ENCODE data around the gene PFKFB3.
"Not testable (repeated sequence)": the region's sequence is repeated elsewhere in the genome, so short reads cannot be mapped to it uniquely, and the experiment has no call there.

The PFKFB3 gene

DNA sequence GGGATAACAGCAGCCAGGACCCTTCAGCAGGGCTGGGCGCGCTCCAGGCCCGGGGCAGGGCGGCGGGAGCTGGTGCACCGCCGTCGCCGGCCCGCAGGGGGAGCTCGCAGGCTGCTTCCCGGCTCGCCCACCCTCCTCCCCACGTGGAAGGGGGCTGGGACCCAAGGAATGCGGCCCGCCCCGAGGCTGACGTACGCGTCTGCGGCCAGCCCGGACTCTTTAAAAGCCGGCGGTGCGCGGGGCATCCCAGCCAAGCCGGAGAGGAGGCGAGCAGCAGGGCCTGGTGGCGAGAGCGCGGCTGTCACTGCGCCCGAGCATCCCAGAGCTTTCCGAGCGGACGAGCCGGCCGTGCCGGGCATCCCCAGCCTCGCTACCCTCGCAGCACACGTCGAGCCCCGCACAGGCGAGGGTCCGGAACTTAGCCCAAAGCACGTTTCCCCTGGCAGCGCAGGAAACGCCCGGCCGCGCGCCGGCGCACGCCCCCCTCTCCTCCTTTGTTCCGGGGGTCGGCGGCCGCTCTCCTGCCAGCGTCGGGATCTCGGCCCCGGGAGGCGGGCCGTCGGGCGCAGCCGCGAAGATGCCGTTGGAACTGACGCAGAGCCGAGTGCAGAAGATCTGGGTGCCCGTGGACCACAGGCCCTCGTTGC is at the start of gene PFKFB3:
Gene PFKFB3 (plus strand): TSS at position 249 of the 647 bp plus-strand sequence. CDS start 329 bp downstream, at position 578.
- no peak for DNase-seq (ENCODE audit: low read depth)

DNA sequence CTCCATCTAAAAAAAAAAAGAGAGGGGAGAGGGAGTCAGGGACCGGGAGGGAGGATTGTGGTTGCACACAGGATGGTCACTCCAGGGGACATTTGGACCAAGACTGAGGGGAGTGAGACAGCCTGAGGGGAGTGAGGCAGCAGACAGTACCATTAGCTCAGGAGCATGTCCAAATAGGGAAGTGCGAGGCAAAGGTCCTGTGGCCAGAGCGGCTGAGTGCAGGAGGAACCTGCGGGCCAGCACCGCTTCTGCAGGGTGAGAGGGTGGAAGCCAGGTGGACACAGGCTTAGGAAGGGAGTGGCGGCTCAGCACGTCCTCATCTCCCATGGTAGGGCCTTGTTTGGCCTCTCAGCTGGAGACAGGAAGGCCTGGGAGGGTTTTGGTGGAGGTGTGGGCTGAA is 48.9 kb upstream of the PFKFB3 start:
- DNase-seq (ENCODE audit: low read depth), result no peak

DNA sequence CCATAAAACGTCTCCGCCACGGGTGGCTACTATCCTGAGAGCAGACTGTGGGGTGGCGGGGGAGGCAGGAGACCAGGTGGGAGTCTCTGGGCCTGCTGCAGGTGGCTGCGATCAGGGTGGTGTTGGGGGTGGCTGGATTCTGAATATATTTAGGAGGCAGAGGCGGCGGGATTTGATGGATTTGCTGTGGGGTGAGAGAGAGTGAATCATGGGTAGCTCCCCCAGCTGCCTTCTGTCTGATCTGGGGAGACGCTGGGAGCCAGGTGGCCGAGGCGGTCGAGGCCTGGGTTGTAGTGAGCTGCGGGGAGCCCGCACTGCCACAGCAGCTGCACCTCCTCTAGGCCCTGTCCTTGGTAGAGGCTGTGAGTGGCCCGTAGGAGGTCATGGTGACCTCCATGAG is 48.2 kb upstream of the PFKFB3 start:
- no peak for DNase-seq (ENCODE audit: low read depth)

DNA sequence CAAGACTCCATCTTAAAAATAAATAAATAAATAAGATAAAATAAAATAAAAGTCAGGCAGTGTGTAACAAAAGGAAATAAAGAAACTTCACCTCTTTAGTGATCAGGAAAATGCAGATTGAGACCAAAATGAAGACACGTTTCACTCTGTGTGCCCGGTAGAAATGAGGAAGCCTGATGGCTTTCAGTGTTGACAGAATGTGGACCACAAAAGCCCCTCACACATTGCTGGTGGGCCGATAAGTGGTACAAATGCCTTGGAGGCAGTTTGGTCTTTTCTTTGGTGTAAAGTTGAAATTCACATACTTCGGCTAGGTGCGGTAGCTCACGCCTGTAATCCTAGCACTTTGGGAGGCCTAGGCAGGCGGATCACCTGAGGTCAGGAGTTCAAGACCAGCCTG is 44.5 kb upstream of the PFKFB3 start:
- DNase-seq (ENCODE audit: low read depth), result no peak

DNA sequence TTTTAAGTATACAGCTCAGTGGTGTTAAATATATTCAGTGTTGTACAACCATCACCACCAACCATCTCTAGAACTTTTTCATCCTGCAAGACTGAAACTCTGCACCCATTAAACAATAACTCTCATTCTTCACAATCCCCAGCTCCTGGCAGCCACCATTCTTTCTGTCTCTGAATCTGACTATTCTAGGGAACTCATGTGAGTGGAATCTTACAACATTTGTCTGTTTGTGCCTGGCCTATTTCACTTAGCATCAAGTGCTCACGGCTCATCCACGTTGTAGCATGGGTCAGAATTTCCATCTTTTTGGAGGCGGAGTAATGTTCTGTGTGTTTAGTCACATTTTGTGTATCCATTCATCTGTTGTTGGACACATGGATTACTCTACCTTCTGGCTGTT is 40.8 kb upstream of the PFKFB3 start:
- DNase-seq (ENCODE audit: low read depth), result no peak

DNA sequence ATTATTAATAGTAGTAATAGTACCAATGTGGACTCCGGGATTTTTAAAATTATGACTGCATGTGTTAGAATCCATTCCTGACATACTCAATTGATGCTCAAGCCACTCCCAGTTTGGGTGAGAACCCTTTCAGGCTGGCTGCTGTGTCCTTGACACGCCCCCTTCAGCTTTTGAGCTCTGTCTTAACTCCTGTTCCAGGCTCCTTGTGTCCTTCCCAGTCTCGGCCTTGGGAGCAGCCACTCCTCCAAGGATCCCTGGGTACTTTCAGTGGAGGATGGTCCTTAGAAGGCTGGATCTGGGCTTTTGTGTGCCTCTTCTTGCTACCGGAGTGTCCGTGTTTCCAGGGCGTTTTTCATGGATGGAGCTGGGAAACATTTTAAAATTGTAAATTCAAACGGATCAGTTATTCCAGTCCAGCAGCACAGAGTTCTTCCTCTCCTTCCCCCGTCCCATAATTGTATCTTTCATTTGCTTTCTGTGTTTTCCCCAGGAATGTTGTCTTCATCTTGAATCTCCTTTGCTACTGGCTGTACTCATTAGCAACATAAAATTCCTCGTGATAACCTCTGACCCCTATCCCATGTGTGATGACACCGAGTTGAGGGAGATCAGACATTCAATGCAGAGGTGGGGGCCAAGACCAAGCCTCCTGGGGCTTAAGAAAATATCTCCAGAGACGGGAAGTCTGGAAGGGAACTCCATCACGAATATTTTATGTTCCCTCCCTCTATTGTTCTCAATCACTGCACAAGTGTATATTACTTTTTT is 40.0 kb upstream of the PFKFB3 start:
- no peak for DNase-seq (ENCODE audit: low read depth)

DNA sequence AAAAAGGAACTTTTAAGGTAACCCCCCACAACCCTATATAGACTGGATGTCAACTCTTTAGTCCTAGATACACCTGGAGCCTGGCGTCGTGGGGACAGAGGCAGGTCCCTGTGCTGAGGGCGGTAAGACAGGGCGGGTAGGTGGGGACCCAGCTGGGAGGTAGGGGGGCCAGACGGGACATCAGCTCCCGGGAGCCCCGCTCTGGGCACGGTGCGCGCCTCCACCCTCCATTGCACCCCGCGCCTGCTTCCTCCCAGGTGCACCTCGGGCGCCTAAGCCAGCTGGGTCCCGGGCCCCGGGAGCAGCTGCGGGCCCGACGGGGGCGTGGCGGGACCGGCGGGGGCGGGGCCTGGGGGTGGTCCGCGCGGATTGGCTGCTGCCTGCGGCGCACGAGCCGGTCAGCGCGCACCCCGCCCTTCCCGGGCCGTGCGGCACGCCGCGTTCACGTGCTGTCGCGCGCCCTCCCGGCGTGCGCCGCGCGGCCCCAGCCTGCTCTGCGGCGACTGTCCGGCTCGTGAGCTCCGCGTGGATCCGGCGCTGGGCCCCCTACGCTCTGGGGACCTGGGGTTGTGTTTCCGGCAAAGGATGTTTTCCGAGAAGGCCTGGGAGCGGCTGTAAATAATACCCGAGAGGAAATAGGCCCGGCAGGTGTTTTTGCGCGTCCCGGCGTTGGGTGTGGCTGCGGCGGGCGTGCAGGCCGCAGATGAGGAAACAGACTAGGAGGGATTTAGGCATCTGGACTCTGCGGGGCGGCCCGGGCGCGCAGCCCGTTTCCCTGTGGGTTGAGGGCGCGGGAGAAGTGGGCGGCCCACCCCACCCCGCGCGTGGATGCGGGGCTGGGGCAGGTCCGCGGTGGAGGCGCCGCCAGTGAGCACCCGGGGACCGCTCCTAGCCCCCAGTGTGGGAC is 39.1 kb upstream of the PFKFB3 start:
- peak; percentile 24 for DNase-seq (ENCODE audit: low read depth)

DNA sequence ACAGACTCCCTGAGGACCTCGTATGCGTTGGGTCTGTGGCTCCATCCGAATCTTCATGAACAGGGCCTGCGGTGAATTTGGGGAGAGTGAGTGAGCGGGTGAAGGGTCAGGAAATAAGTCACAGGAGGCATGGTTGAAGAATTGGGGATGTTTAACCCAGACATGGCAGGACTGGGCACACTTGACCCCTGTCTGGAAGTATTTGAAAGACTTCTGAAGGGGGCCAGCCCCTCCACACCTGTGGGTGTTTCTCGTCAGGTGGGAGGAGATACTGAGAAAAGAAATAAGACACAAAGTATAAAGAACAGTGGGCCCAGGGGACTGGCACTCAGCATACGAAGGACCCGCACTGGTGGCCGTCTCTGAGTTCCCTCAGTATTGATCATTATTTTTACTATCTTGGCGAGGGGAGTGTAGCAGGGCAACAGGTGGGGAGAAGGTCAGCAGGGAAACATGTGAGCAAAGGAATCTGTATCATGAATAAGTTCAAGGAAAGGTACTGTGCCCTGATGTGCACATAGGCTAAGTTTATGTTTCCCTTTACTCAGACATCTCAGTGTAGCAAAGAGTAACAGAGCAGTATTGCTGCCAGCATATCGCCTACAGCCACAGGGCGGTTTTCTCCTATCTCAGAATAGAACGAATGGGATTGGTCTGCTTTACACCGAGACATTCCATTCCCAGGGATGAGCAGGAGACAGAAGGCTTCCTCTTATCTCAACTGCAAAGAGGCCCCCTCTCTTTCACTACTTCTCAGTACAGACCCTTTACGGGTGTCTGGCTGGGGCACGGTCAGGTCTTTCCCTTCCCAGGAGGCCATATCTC is 38.2 kb upstream of the PFKFB3 start:
- DNase-seq (ENCODE audit: low read depth), result no peak

DNA sequence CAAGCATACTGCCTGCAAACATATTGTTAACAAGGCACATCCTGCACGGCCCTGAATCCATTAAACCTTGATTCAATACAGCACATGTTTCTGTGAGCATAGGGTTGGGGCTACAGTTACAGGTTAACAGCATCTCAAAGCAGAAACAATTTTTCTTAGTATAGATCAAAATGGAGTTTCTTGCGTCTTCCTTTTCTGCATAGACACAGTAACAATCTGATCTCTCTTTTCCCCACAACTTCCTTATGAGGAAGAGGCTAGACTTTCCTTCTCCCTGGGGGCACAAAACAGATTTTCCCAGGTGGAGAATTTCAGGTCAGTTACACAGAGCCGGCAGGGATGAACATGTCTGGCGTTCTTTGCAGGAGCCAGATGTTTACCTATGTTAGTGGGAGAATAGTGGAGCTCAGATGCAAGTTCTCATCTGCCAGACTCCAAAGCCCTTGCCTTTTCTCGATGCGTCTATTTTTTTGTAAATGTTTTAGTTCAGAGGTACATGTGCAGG is 37.5 kb upstream of the PFKFB3 start:
- no peak for DNase-seq (ENCODE audit: low read depth)

DNA sequence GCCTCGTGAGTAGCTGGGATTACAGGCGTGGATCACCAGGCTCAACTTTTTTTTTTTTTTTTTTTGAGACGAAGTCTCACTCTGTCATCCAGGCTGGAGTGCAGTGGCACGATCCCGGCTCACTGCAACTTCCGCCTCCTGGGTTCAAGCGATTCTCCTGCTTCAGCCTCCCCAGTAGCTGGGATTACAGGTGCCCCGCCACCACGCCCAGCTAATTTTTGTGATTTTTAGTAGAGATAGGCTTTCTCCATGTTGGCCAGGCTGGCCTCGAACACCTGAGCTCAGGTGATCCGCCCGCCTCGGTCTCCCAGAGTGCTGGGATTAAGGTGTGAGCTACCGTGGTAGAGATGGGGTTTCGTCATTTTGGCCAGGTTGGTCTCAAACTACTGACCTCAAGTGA is 36.8 kb upstream of the PFKFB3 start:
- DNase-seq (ENCODE audit: low read depth), result not testable (repeated sequence)

DNA sequence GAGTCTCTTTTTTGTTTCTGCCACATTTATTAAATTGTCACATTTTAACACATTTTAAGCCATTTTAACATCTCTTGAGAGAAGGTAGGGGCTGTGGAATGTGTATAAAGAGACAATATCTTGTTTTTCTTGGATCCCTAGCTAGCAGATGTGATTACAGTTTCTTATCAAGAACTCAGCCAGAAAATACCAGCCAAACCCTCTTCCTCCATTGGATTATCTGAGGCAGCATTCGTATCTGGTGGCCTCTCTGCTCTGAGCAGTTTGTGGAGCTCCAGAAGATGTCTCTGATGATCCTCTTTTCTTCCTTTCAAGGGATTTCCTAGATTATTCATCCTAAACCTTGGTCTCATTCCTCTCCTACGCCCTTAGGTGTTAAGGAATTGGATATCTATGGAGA is 35.3 kb upstream of the PFKFB3 start:
- no peak for DNase-seq (ENCODE audit: low read depth)

DNA sequence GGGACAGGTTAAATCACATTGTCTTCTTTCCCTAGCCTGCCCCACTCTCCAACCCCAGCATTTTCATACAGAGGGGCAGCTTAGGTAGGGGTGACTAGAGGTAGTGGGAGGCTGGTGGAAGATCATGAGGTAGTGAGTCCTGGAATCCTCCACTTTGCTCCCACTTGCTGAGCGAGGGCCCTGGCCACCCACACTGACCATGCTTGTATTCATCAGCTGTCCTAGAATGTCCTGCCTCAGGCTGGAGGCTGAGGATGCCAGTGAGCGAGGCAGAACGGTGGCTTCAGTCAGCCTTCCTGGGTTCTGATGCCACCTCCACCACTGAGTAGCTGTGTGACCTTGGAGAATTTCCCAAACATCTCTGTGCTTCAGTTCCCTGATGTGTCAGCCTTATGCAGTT is 34.6 kb upstream of the PFKFB3 start:
- DNase-seq (ENCODE audit: low read depth), result no peak

DNA sequence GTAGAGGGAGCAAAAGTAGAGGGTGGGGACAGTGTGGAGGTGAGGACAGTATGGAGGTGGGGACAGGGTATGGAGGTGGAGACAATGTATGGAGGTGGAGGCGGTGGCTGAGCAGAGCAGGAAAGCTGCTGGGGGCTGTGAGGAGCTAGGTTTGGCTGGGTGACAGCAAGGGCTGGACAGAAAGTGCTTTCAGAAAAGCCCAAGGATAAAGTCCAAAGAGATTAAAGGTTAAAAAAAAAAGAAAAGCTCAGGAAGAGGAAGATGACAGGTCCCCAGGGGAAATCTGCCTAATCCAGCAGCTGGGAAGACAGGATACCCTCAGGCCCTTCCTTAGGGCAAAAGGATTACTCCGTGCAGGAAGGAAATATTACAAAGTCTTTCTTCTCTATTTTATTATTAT is 32.1 kb upstream of the PFKFB3 start:
- no peak for DNase-seq (ENCODE audit: low read depth)

DNA sequence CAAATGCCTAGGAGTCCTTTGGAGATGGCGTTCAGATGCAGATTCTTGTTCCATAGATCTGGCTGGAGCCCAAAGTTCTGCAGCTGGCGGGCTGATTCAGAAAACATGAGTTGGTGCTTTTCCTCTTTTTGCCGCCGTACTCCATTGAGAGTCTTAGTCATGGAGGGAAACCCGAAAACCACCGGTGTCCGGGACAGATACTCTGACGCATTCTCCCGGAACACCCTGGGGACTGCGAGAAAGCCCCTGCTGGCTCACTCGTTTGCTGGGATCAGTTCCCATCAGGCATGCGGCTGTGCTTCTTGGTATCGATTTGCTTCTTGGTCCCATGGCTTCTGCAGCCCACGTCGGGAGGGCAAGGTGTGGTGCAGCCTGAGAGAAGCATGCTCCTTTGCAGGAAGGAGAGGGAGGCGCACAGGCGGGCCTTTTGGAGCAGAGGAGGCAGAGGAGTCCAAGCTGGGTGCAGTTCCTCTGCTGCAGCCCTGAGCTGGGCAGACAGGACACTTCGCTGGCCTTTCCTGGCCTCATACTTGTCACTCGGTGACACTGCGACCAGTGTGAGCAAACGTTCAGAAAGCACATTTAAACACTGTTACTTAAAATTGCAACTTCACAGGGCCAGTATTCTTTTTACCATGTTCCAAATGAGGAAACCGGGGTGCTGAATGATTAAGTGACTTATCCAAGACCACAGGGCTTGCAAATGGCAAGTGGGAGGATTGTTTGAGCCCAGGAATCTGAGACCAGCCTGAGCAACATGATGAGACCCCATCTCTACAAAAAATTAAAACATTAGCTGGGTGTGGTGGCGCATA is 30.6 kb upstream of the PFKFB3 start:
- peak; percentile 74 for DNase-seq (ENCODE audit: low read depth)

DNA sequence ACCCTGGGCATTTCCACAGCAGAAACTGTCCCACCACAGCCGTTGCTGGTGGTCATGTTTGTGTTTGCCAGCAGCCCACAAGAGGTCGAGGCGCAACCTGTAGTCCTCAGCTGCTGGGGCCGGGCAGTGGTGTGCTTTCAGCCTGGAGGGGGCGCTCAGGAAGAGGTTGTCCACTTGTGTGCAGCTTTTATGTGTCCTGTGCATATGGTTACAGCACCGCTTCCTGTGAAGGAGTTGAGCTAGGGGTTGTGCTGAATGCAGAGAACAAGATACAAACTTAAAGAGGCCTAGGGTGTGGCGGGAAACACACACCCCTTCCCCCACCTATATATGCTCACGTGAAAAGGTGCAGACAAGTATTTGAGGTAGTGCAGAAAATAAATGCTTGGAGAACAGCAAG is 29.5 kb upstream of the PFKFB3 start:
- DNase-seq (ENCODE audit: low read depth), result no peak

DNA sequence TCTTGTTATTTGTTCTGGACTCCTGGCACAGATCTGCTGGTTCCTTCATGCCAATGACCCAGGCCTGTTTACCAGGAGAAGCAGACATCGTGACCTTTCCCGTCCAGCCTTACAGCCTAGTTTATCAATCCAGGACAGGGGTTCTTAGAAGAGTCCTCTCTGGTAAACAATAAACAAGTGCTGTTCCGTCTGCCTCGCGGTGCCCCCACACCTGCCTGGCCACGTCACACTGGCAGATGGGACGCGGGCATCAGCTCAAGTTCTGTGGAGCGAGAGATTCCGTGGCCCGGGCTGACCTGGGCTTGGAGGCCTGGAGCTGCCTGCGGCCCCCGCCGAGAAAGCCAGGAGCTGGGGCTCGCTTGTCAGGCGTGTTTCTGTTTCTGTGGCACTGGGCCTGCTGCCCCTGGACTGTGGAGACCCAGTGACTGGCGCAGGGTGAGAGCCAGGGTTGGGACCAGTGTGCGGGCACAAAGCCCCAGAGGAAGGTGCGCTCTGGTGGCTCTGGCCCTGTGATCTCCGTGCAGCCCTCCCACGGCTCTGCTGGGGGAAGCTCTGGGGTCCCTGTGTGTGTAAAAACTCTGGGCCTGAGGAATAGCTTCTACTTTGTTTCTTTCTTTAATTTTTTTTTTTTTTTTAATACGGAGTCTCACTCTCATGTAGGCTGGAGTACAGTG is 28.4 kb upstream of the PFKFB3 start:
- no peak for DNase-seq (ENCODE audit: low read depth)

DNA sequence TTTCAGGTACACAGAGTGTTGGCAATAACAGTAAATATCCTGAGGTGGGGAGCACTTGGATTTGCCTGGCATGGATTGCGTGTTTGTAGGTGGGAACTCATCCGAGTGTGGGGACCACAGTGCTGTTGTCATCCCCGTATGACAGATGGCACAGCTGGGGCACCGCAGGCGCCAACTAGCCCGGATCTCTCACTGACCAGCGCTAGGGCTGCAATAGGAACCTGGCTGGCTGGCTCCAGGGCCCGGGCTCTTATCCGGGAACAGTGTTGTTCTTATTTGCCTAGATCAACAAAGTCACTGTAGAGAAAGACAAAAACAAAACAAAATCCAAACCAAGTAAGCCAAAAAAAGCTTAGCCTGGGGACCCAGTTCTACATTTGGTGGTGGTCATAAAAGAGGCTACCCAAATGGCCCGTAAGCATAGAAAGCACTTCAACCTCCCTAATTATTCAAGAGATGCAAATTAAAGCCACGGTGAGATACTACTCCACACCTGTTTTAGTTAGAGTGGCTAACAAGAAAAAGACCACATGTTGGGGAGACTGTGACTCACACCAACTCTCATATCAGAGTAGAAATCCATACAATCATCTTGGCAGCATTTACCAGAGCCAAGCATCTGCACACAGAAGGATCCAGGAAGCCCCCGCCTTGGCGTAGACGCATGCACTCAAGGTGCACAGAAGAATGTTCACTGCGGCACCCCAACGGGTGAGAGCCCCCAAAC is 27.2 kb upstream of the PFKFB3 start:
- DNase-seq (ENCODE audit: low read depth), result no peak

DNA sequence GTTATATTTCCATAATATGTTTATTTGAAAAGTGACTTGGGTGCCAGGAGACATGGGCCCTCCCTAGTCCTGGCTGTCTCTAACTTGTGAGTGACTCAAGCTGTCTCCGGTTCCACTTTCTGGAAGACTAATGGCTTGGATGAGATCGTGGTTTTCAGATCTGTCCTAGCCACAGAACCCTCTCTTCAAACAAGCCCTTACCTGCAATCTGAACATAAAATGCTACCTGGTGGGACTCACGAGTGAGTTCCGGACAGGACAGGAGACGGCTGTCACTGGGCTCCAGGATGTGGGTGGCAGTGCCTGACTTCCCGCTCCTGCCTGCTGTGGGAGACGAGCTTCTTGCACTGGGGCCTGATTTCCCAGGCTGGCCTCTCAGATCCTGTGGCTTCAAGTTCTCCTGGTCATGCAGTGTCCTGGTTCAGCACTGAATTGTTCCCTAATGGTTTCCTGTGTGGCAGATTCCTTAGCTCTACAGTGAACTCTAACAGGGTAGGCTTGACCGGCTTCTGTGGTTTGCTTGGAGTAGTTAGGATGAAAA is 26.0 kb upstream of the PFKFB3 start:
- no peak for DNase-seq (ENCODE audit: low read depth)

DNA sequence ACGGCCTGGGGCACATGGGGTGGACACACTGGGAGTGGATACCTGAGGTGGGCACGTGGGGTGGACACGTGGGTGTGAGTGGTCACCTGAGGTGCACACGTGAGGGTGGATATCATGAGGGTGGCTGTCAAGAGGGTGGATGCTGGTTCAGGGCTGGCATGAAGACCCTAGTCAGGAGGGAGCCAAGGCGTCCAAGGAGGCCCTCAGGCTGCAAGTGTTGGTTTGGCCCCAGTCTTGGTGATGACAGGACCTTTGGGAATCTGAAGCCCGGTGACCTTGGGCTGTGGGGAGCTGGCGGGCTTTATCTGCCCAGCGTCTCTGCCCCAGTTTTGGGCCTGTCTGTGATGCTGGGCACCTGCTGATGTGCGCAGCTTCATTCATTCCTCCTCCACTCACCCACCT is 24.9 kb upstream of the PFKFB3 start:
- DNase-seq (ENCODE audit: low read depth), result no peak

All from HS-5 (cell line).